ENCODE results near the gene HMCN2. TPM values are rescaled to one million over a fixed set of nuclear protein-coding genes. Genes with fewer than 3 reads are reported as not detected.
"Not testable (repeated sequence)": the region's sequence is repeated elsewhere in the genome, so short reads cannot be mapped to it uniquely, and the experiment has no call there.

Gene HMCN2
- total RNA-seq, 1 experiment from 2014 or later, result 1.6 TPM

- Histone ChIP-seq H3K79me2 (ENCODE audit: low read depth) (no peaks in the 10 kb centered on the region), H3K4me1 (replicated peaks; ENCODE audit: insufficient read depth) (no peaks in the 10 kb centered on the region), H3K4me2 (no peak overlapping the region), H2AFZ (no peak overlapping the region), H3K9me2 (ENCODE audit: insufficient read depth) (no peaks in the 10 kb centered on the region), H4K20me1 (ENCODE audit: insufficient read depth) (no peaks in the 10 kb centered on the region), H3K4me3 (no peak overlapping the region), H3K9me3 (ENCODE audit: insufficient read depth, low read depth) (no peaks in the 10 kb centered on the region), H3K27ac (no peak overlapping the region), H3K27me3 (ENCODE audit: insufficient read depth, low read depth) (no peaks in the 10 kb centered on the region), H3K36me3 (ENCODE audit: low read depth) (no peaks in the 10 kb centered on the region), H3F3A (ENCODE audit: insufficient read depth, low read depth) (no peaks in the 10 kb centered on the region)
- ChIA-PET CTCF (no interaction called here), POLR2A (ENCODE audit: unreplicated experiment) (no interaction called here)
- BruUV-seq (replicated peaks), result no TSS peak
- TF ChIP-seq EZH2 (IDR thresholded peaks at IDR 0.05; ENCODE audit: low read depth) (no peak), CTCF (conservative IDR thresholded peaks at IDR 0.05) (no peak)
- intact Hi-C loops (cut with micrococcal nuclease; ENCODE audit: unreplicated experiment), result no loop called here
- no peak for DNase-seq
Observed at GRCh38 chr9:130398487-130399240, 133.1 kb downstream of the HMCN2 start.

- CTCF ChIA-PET, result no interaction called here
- Histone ChIP-seq H3K4me1 (replicated peaks; ENCODE audit: insufficient read depth) (no peaks in the 10 kb centered on the region), H3K4me3 (no peak overlapping the region), H3K9me2 (ENCODE audit: insufficient read depth) (no peaks in the 10 kb centered on the region), H3K4me2 (no peak overlapping the region), H4K20me1 (ENCODE audit: insufficient read depth) (no peaks in the 10 kb centered on the region), H3K36me3 (ENCODE audit: low read depth) (no peaks in the 10 kb centered on the region), H3K27me3 (ENCODE audit: insufficient read depth, low read depth) (no peaks in the 10 kb centered on the region), H3K27ac (no peak overlapping the region), H3F3A (ENCODE audit: insufficient read depth, low read depth) (no peaks in the 10 kb centered on the region), H2AFZ (no peak overlapping the region), H3K79me2 (ENCODE audit: low read depth) (no peaks in the 10 kb centered on the region), H3K9me3 (ENCODE audit: insufficient read depth, low read depth) (no peaks in the 10 kb centered on the region)
- TF ChIP-seq EZH2 (IDR thresholded peaks at IDR 0.05; ENCODE audit: low read depth), result no peak
- TF ChIP-seq CTCF (conservative IDR thresholded peaks at IDR 0.05), result no peak
- POLR2A ChIA-PET (ENCODE audit: unreplicated experiment), result interaction anchor here (0.6 to 0.7 kb wide), 2 partner anchors 46 to 60 kb away, joined by 6 to 18 read pairs; no protein-coding TSS in a partner anchor
- intact Hi-C loops (cut with micrococcal nuclease; ENCODE audit: unreplicated experiment), result no loop called here
- no TSS peak for BruUV-seq (replicated peaks)
- no peak for DNase-seq
Observed at GRCh38 chr9:130399768-130400167, 134.2 kb downstream of the HMCN2 start.

- no peaks in the 10 kb centered on the region for H3K36me3 ChIP-seq (ENCODE audit: low read depth)
- H3K4me1 ChIP-seq (replicated peaks; ENCODE audit: insufficient read depth), result no peaks in the 10 kb centered on the region
- ChIA-PET CTCF (no interaction called here), POLR2A (ENCODE audit: unreplicated experiment) (no interaction called here)
- no peak overlapping the region for H3K4me2 ChIP-seq
- no peak overlapping the region for H3K4me3 ChIP-seq
- H2AFZ ChIP-seq, result no peak overlapping the region
- no peaks in the 10 kb centered on the region for H3K9me3 ChIP-seq (ENCODE audit: insufficient read depth, low read depth)
- no peaks in the 10 kb centered on the region for H3K27me3 ChIP-seq (ENCODE audit: insufficient read depth, low read depth)
- intact Hi-C loops (cut with micrococcal nuclease; ENCODE audit: unreplicated experiment), result no loop called here
- BruUV-seq (replicated peaks), result no TSS peak
- H3K79me2 ChIP-seq (ENCODE audit: low read depth), result no peaks in the 10 kb centered on the region
- no peaks in the 10 kb centered on the region for H3F3A ChIP-seq (ENCODE audit: insufficient read depth, low read depth)
- H4K20me1 ChIP-seq (ENCODE audit: insufficient read depth), result no peaks in the 10 kb centered on the region
- DNase-seq, result no peak
- H3K9me2 ChIP-seq (ENCODE audit: insufficient read depth), result no peaks in the 10 kb centered on the region
- TF ChIP-seq EZH2 (IDR thresholded peaks at IDR 0.05; ENCODE audit: low read depth), result no peak
- TF ChIP-seq CTCF (conservative IDR thresholded peaks at IDR 0.05), result no peak
- no peak overlapping the region for H3K27ac ChIP-seq
Observed at GRCh38 chr9:130400870-130401269, 135.3 kb downstream of the HMCN2 start.

- H3K4me2 ChIP-seq; H3K79me2 ChIP-seq (ENCODE audit: low read depth); H3K4me3 ChIP-seq; intact Hi-C loops (cut with micrococcal nuclease; ENCODE audit: unreplicated experiment); DNase-seq; H3K27ac ChIP-seq; H3K9me3 ChIP-seq (ENCODE audit: insufficient read depth, low read depth); H3K27me3 ChIP-seq (ENCODE audit: insufficient read depth, low read depth); H3F3A ChIP-seq (ENCODE audit: insufficient read depth, low read depth); H3K36me3 ChIP-seq (ENCODE audit: low read depth); H4K20me1 ChIP-seq (ENCODE audit: insufficient read depth); H3K9me2 ChIP-seq (ENCODE audit: insufficient read depth); H2AFZ ChIP-seq; CTCF ChIA-PET; BruUV-seq (replicated peaks); POLR2A ChIA-PET (ENCODE audit: unreplicated experiment); H3K4me1 ChIP-seq (replicated peaks; ENCODE audit: insufficient read depth): not testable (repeated sequence)
Observed at GRCh38 chr9:130401742-130402141, 136.2 kb downstream of the HMCN2 start.
